GF-D8 (cell line): ENCODE results near the gene AP4B1.
"Not testable (repeated sequence)": the region's sequence is repeated elsewhere in the genome, so short reads cannot be mapped to it uniquely, and the experiment has no call there.

ENCODE experiments used
- DNase-seq: peaks from one replicate; lab custom pipeline; 2025; lab: John Stamatoyannopoulos, UW

AP4B1 gene

DNA sequence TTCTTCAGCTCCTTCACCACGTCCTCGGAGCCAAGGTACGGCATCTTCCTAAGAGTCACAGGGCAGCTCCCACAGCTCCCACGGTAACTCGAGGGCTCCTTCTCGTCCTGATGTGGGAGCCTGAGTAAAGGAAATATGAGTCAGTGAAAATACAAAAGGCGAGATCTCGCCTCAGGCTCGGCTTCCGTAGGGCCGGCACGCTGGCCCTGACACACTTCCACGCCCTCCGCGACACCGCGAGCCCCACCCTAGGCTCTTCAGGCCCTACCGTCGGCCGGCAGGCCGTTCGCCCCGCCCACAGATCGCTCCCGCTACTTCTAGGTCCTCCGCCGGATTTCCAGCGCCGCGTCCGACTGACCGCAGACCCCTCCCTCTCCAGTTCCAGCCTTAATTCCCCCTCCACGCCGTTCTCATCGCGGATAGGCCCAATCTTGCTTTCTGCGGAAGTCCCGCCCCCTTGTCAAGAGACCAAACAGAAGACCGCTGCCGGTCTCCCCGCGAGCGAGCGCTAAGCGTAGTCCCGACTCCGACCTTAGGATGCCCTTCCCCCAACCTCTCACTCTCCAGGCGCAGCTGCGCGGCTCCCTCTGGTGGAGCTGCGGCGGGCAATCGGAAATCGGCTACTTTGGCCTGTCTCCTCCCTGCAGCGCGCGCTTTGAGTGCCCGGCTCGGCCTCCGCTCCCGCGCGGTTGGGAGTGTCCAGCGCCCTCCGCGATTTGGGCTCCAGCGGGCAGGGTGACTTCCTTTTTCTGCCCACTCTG is at the start of gene AP4B1, which contains the start of gene DCLRE1B:
TSS of gene AP4B1 (minus strand) at position 126 of the 761 bp plus-strand sequence. CDS start at position 44, 82 bp downstream.
TSS of gene DCLRE1B (plus strand) at position 653 of the 761 bp plus-strand sequence. CDS start 261 bp downstream, outside the sequence.
- DNase-seq = peak; percentile 99

DNA sequence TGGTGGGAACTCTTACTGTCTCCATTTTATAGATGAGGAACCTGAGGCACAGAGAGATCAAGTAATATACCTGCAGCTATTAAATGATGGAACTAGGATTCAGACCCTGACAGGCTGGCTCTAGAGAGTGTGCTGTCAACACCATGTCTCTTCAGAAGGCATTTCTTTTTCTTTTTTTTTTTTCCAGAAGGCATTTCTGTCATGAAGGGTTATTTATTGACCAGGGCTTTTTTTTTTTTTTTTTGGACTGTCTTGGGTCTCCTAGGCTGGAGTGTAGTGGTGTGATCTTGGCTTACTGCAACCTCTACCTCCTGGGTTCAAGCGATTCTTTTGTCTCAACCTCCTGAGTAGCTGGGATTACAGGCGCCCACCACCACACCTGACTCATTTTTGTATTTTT is 47.1 kb upstream of the AP4B1 start:
- DNase-seq = no peak

DNA sequence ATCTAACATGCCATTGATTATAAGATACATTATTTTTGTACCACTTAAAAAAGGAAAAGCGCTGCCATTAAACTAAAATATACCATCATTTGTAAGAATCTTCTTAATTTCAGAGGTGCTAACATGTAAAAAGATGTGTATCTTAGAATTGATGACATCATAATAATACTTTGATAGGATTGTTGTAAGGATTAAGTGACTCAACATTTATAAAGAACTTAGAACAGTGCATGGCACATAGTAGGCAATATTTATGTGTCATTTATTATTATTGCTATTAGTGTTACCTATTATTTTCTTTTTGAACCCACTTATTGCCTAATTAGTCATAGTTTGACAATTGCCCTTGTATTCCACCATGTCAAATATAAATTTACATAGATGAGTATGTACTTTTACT is 46.3 kb upstream of the AP4B1 start:
- DNase-seq = no peak

DNA sequence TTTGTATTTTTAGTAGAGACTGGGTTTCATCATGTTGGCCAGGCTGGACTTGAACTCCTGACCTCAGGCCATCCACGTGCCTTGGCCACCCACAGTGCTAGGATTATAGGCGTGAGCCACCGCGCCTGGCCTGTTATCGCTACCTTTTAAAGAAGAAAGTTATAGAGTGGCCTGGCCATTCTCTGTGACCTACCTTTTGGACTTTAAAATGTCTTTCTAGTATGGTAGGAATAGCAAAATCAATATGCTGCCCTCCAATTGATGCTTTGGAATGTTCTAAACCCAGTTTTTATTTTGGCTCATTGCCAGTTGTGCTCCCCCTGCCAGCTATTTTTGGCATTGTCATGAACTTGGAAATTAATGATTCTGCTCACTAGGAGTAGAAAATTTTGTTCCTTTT is 44.4 kb upstream of the AP4B1 start:
- DNase-seq = no peak

DNA sequence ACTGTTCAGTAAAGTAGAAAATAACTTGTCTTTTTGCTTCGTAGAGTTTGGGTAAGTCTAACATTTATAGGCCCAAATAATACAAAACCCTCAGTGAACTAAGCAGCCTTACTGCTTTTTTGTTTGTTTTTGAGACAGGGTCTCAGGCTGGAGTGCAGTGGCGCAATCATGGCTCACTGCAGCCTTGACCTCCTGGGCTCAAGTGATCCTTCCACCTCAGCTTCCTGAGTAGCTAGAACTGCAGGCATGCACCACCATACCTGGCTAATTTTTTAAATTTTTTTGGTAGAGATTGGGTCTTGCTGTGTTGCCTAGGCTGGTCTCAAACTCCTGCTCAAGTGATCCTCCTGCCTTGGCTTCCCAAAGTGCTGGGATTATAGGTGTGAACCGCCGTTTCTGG is 43.6 kb upstream of the AP4B1 start:
- not testable (repeated sequence) for DNase-seq

DNA sequence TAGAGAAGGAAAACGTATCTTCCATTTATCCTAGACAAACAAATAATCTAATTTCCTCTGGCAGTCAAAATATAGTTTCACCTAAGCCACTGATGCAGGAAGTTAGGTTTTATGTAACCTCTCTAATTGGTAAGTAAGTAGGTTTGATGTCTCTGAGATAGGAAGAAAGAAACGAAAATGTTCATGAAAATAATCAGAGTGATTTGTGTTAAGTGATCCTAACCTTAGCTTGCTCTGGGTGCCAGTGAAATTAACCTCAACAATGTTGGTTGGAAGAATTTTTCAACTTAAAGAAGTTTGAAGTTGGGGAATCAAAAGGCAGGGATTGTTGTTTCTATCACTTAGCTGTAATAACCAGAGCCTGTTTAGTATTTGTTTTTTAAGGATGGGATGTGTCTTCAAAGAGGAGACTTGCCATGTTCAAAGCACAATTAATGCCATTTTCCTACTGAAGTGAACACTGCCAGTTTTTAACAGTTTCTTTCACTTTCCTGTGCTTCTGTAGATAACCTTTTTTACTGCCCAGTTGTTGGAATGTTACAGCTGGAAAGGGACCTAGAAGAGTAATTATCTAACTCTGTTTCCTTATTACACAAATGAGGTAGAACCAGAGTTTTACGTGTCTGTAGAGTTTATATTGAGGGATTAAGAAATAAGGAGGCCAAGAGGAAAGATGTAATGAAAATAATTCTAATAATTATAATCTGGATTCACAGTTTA is 42.9 kb upstream of the AP4B1 start:
- DNase-seq = no peak

DNA sequence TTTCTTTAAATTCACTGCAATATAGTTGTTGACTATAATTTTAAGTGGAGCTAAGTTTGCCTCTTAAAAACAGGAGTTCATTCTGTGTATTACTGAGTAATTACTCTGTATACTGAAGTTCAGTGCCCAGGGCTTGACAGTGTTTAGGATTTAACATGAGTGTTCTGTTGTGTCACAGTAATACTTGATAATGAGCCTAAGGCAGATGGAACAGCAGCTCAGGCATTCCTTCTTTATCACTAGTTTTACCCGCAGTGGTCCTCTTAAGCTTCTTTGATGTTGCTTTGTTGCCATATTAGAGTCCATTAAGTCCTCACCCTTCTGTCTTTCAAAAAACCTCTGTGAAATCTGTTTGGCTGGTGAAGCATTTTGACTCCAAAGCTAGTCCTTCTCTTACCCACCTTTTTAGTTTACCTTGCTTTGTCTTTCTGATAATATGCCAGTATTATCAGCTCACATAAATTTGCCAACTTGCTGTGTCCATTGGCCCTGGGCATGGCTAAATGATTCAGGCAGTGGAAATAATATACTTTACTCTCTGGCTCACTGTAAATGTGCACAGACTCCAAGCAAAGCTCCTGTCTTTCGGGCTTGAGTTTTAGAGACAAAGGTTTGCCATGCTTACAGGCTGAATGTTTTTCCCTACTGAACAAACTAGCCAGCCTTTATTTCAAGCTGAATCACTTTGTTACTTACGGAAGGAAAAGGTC is 42.2 kb upstream of the AP4B1 start:
- no peak for DNase-seq

DNA sequence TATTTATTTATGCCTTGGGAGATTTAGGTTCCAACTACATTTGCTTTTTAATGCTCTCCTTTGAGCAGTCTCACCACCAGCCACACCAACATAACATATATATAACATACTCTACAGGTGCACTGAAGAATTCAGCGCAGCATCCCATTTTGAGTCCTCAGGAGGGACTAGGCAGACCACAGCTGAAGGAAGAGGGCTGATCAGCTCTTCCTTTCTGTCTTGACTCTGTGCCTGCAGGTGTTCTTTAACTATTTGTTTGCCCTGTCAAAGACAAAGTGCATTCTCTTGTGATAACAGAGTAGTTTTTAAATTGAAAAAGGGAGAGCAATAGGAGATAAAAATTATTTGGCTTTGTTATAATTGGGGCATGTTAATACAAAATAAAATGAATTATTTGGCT is 41.5 kb upstream of the AP4B1 start:
- no peak for DNase-seq

DNA sequence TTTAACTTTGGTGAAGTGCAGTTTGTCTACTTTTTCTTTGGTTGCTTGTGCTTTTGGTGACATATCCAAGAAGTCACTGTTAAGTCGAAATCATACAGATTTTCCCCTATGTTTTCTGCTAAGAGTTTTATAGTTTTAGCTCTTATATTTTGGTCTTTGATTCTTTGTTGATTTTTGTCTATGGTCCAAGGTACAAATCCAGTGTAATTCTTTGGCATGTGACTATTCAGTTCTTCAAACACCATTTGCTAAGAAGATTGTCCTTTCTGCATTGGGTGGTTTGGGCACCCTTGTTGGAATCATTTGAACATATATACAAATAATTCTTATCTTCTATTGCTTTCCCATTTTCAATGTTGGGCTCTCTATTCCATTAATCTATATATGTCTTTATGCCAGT is 40.7 kb upstream of the AP4B1 start:
- no peak for DNase-seq

DNA sequence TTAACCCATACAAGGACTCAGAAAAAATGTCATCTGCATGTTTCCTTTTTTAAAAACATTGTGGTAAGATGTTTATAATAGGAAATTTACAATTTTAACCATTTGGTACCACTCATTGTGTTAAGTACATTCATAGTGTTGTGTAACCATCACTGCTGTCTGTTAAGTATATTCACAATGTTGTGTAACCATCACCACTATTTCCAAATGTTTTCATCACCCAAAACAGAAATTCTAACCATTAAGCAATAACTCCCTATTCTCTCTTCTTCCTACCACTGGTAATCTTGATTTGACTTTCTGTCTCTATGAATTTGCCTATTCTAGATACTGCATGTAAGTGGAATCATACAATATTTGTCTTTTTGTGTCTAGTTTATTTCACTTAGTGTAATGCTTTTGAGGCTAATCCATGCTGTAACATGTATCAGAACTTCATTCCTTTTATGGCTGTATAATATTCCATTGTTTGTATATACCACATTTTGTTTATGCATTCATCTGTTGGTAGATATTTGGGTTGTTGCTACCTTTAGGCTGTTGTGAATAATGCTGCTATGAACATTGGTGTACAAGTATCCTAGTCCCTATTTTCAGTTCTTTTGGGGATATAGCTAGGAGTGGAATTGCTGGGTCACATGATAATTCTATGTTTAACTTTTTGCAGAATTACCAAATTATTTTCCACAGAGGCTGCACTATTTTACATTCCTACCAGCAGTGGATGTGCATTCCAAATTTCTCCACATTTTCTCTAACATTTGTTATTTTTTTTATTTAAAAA is 38.6 kb upstream of the AP4B1 start:
- peak; percentile 85 for DNase-seq

DNA sequence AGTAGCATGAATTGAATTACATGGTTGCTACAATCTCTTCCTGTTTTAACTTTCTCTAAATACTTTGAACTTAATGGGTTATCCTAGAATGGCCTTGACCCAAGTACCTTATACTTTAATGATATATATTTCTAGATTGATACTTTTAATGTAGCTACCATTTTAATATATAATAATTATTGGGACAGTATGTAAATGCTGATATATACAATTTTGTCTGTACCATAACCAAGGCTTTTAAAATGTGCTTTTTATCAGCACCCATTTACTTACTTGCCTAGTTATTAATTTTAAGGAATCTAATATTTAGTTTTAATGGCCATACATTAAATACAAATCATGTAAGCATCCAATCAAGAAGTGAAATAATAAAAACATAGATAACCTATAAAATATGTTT is 37.9 kb upstream of the AP4B1 start:
- no peak for DNase-seq

DNA sequence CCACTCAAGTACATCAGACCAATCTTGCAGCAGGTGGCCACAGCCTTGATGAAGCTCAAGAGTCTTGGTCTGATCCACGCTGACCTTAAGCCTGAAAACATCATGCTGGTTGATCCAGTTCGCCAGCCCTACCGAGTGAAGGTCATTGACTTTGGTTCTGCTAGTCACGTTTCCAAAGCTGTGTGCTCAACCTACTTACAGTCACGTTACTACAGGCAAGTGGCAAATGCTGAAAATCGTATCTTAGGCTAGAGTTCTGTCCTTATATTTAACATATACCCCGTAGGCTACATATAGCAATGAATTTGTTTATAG is 36.6 kb upstream of the AP4B1 start:
- no peak for DNase-seq

DNA sequence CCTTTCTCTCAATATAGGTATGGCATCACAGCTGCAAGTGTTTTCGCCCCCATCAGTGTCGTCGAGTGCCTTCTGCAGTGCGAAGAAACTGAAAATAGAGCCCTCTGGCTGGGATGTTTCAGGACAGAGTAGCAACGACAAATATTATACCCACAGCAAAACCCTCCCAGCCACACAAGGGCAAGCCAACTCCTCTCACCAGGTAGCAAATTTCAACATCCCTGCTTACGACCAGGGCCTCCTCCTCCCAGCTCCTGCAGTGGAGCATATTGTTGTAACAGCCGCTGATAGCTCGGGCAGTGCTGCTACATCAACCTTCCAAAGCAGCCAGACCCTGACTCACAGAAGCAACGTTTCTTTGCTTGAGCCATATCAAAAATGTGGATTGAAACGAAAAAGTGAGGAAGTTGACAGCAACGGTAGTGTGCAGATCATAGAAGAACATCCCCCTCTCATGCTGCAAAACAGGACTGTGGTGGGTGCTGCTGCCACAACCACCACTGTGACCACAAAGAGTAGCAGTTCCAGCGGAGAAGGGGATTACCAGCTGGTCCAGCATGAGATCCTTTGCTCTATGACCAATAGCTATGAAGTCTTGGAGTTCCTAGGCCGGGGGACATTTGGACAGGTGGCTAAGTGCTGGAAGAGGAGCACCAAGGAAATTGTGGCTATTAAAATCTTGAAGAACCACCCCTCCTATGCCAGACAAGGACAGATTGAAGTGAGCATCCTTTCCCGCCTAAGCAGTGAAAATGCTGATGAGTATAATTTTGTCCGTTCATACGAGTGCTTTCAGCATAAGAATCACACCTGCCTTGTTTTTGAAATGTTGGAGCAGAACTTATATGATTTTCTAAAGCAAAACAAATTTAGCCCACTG is 36.0 kb upstream of the AP4B1 start:
- peak; percentile 65 for DNase-seq

DNA sequence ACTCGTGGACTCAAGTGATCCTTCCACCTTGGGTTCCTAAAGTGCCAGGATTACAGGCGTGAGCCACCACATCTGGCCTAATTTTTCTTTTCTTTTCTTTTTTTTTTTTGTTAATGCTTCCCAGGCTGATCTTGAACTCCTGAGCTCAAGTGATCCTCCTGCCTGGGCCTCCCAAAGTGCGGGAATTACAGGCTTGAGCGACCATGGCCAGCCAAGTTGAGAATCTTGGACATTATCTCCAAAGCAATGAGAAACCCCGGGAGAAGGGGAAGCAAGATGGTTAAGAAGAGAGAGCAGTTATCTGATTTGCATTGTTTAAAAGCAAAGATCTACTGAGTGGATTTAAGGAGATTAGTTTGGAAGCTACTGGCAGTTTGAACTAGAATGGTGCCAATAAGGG is 33.6 kb upstream of the AP4B1 start:
- DNase-seq = no peak

DNA sequence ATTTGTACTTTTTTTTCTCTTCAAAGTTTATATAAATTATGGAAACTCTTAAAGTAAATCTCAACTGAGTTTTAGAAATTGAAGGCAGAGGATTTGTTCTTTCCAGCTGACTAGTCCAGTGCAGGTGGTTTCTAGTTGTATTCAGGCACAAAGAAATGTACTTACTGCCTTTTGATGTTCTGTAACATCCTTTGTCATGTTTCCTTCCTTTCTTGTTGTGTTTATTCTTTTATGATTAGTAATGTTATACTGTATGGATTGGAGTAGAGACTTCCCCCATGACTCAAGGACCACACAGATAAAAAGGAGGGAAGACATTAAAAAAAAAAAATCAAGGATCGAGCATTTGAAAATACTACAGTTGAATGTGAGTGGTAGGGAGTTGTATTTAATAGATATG is 32.5 kb upstream of the AP4B1 start:
- no peak for DNase-seq

DNA sequence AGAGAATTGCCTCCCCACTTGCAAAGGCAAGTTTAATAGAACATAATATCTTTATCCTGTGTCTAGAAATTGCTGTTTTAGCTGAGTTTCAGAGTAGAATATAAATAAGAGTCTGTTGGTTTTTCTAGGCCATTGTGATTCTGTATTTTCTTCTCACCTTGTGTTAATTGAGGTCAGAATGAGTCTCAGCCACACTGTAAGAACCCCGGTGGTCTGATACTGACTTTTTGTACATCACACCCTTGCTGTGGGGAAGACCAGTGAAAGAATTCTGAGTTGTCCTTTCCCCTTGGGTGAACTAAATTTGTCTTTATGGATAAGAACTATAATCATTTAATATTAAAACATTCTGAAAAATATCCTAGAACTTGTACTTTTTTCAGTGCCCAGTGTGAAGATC is 31.4 kb upstream of the AP4B1 start:
- DNase-seq = no peak

DNA sequence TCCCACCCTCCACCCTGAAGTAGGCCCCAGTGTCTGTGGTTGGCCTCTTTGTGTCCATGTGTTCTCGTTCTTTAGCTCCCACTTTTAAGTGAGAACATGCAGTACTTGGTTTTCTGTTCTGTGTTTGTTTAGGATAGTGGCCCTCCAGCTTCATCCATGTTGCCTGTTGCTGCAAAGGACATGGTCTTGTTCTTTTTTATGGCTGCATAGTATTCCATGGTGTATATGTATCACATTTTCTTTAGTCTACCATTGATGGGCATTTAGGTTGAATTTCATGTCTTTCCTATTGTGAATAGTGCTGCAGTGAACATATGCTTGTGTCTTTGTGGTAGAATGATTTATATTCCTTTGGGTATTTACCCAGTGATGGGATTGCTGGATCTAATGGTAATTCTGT is 30.6 kb upstream of the AP4B1 start:
- no peak for DNase-seq

DNA sequence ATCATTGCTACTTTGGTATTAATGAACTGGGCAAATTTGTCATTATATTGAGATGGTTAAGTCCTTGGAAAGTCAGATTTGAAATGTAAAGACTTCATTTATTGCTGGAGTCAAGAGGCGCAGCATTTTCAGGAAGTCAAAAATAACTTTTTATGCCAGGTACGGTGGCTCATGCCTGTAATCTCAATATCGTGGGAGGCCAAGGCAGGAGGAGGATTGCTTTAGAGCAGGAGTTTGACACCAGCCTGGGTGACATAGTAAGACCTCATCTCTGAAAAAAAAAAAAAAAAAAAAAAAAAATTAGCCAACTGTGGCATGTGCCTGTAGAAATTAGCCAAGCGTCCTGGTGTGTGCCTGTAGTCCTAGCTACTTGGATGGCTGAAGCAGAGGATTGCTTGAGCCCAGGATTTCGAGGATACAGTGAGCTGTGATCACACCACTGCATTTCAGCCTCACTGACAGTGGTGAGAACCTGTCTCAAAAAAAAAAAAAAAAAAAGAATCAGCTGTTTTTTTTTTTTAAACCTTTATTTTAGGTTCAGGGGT is 30.0 kb upstream of the AP4B1 start:
- DNase-seq = no peak

DNA sequence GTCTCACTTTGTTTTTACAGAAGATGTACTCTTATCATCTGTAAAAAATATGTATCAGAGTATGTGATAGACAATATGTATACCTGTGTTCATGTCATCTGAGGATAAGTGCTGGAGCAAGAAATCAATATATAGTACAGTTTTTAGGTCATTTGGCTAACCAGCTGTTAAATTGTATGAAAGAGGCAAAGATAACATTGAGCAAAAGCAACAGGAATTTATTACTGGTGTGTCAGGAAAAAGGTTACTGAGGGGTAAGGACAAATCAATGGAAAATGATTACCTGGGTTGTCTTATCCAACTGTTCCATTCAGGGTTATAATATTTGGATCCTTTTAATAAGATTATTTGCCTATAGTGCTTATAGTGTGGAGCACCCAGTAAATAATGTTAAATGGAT is 29.4 kb upstream of the AP4B1 start:
- no peak for DNase-seq

DNA sequence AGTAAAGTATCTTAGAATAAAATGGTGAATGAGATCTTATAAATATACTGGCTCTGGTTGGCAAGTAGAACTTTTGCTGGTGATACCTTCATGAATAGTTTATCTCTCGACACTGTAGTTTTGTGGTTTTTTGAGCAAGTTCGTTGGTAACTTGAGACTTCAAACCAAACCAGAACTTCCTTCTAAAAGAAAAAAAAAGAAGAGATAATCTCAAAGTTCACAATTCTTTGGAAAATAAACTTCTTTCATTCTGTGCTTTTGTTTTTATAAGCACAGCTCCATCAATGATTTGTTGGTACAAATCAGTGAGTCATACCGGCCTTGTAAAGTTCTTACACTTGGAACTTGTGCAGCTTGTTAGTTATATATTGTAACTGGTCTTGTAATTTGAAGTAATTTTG is 26.9 kb upstream of the AP4B1 start:
- peak; percentile 73 for DNase-seq
